ENCODE measurements around the gene FGB.
"Not testable (repeated sequence)": the region's sequence is repeated elsewhere in the genome, so short reads cannot be mapped to it uniquely, and the experiment has no call there.

Gene FGB

DNA sequence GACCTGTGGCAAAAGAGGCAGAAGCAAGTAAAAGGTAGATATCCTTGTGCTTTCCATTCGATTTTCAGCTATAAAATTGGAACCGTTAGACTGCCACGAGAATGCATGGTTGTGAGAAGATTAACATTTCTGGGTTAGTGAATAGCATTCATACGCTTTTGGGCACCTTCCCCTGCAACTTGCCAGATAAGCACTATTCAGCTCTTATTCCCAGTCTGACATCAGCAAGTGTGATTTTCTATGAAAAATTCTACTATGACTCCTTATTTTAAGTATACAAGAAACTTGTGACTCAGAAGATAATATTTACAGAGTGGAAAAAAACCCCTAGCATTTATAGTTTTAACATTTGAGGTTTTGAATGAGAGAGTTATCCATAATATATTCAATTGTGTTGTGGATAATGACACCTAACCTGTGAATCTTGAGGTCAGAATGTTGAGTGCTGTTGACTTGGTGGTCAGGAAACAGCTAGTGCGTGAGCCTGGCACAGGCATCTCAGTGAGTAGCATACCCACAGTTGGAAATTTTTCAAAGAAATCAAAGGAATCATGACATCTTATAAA lies 3.9 kb downstream of the FGB start:
- DNase-seq, result no peak

DNA sequence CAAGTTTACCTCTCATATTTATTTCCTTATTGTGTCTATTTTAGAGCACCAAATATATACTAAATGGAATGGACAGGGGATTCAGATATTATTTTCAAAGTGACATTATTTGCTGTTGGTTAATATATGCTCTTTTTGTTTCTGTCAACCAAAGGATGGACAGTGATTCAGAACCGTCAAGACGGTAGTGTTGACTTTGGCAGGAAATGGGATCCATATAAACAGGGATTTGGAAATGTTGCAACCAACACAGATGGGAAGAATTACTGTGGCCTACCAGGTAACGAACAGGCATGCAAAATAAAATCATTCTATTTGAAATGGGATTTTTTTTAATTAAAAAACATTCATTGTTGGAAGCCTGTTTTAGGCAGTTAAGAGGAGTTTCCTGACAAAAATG lies 6.2 kb downstream of the FGB start:
- no peak for DNase-seq

DNA sequence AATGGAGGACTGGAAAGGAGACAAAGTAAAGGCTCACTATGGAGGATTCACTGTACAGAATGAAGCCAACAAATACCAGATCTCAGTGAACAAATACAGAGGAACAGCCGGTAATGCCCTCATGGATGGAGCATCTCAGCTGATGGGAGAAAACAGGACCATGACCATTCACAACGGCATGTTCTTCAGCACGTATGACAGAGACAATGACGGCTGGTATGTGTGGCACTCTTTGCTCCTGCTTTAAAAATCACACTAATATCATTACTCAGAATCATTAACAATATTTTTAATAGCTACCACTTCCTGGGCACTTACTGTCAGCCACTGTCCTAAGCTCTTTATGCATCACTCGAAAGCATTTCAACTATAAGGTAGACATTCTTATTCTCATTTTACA lies 6.8 kb downstream of the FGB start:
- DNase-seq, result no peak

DNA sequence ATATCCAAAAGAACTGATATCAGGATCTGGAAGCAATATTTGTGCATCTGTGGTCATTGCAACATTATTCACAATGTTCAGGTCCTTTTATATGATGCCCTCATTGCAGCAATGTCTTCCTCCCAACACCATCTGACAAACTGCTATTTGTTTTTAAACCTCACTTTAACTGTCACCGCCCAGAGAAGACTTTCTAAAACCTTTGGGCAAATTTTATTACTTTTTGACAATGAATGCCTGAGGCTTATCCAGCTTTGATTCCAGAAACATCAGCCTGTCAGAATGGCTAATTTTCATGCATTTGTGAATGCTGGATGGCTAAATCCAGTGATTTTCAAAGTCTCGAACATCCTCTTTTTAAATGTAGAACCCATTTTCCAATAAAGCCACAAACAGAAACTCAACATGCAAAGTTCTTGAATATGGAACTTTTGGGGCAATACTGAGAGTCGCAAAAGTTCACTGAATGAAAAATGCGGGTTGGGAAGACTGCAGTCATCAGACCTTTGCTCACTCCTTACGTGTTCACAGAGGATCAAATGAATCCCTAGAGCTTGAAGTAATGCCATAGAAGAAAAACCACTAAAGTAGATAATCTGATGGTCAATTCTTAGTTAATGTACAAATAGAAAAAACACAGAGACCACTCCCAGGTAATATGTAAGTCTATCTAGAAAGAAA lies 10.5 kb downstream of the FGB start:
- DNase-seq, result no peak

DNA sequence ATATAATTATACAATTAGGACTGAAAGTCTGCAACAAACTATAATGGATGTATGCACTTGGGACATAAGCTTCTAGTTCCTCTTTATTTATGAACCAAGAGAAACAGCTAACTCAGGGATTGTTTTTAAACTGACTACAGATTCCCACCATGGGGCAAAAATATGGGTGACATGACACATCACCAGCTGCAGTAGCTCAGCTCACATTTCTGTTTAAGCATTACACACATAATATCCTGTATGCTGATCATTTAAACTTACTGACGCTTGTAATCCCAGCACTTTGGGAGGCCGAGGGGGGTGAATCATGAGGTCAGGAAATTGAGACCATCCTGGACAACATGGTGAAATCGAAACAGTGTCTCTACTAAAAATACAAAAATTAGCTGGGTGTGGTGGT lies 11.5 kb downstream of the FGB start:
- no peak for DNase-seq

DNA sequence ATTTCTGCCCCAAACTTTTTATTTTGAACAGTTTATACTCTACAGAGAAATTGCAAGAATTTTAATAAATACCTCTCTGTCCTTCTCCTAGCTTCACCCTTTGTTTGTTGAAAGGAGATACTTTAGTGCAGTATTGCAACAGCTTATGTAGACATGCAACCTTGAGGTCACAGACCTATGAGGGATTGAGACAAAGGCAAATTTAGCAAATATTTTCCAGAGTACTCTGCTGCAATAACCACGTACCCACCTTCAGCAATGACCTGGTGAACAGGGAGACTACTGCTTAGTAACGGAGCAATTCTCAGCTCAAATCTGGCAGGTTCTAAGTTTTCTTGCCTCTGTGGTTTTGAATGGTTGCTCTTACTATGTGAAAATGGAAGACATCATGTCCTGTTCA lies 14.5 kb downstream of the FGB start:
- DNase-seq, result no peak

DNA sequence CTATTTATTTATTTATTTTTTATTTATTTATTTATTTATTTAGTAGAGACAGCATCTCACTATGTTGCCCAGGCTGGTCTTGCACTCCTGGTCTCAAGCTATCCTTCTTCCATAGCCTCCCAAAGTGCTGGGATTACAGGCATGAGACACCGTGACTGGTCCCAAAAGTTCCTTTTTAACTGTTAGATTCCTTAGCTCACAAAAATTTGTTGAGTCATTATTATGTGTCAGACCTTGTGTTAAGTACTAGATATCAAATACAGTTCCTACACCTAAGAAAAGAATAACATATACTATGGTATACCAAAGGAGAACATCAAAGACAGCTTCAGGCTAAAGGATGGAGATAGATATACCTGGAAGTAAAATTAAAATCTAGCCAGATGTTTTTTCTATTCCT lies 16.1 kb downstream of the FGB start:
- DNase-seq, result no peak

DNA sequence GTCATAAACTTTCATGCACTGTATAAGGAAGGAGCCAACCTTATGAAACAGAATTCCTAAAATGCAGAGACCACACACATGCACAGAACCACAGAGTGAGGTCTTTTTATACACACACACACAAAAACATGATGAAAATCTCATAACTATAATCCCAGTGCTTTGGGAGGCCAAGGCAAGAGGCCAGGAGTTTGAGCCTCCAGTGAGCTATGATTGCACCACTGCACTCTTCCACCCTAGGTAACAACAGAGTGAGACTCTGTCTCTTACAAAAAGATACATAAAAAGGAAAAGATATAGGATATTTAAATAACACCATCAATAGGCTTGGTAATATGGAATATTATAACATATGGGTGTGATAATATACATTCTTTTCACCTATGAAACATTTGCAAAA lies 17.1 kb downstream of the FGB start:
- no peak for DNase-seq

DNA sequence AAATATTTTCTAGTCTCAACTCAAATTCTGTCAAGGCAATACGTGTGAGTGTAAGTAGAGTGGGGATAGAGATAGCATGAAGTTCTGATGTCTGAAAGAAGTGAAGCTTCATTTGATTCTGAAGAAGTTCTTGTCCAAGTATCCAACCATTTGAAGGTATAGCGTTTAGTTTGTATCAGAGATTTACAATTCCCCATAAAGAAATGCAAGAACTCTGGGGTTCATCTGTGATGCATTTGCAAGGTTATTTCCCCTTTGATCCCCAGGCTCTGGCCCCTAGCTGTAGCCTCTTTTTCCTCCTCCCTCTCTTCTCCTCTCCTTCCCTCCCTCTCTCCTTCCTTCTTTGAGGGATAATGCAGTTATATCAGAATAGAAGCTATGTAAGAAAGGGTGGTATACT lies 19.9 kb downstream of the FGB start:
- DNase-seq, result no peak

DNA sequence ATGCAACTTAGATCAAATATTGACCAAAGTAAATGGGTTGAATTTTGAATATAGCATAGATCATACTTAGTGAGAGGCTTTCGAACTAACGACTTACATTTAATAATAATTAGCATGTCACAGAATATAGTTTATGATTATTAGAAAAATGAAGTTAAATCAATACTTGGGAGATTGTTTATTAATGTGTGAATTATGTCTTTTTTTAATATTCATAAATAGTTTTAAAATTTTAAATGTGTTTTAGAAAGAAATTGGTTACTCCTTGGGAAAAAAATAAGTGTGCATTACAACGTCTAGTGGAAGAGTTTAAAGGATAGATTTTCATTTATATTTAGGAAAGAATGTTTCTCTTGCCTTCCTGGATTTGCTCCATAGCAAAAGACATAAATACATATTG lies 20.4 kb downstream of the FGB start:
- DNase-seq, result no peak

DNA sequence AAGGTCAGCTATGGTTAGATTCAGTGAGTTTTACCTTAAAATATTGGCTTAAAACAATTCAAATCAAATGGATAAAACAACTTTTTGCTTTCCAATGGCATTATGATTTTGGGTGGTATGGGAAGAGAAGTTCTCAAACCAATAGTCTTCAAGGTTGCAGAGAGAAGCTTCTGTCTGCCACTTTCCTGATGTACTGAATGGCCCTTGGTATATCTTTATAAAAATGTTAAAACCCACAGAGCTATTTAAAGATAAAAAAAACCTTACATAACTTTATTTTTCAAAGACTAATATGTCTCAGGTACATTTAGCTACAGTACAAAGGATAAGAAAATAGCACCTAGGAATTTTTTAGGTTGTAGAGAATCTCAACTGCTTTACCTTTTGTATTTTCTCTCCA lies 20.9 kb downstream of the FGB start:
- no peak for DNase-seq

DNA sequence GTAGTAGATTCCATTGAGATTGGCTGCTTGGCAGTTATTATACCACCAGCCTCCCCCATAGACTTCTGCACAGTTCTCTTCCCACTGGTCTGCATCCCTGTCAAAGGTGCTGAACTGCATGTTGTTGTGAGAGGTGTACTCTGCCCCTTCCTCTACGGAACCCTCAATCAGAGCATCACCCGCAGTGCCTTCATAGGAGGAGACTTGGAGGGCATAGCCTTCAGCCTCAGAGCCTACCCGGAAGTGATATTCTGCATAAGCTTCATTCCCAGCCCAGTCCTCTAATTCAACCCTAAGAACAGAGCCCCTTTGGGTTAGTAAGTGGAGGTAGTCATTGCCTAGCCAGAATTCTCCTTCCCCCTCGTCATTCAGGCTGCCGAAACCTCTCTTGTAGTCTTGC lies 21.4 kb downstream of the FGB start:
- DNase-seq, result no peak

DNA sequence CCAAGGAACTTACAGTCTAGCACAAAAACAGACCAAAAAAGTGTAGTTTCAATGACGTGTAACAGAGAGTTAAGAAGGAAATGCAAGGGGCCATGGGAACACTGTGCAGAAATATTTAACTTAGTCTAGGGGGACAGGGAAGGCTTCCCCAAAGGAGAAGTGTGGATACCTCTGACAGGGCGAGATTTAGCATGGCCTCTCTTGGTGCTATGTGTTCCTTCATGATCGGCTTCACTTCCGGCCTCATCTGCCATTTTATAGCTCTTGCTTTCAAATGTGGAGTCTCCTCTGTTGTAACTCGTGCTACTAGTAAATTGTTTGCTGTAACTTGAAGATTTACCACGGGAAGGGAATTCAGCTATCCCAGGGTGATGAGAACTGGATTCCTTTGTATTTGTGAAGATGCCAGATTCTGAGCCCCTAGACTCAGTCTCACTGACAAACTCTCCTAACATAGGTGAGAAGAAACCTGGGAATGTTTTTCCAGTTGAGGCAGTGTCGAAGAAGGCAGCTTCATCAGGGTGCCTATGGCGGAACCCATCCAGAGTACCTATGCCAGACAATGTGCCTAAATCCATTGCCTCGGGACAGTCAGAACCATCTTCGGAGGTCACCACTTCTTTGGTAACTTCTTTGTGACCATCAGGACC lies 22.7 kb downstream of the FGB start:
- DNase-seq, result no peak

DNA sequence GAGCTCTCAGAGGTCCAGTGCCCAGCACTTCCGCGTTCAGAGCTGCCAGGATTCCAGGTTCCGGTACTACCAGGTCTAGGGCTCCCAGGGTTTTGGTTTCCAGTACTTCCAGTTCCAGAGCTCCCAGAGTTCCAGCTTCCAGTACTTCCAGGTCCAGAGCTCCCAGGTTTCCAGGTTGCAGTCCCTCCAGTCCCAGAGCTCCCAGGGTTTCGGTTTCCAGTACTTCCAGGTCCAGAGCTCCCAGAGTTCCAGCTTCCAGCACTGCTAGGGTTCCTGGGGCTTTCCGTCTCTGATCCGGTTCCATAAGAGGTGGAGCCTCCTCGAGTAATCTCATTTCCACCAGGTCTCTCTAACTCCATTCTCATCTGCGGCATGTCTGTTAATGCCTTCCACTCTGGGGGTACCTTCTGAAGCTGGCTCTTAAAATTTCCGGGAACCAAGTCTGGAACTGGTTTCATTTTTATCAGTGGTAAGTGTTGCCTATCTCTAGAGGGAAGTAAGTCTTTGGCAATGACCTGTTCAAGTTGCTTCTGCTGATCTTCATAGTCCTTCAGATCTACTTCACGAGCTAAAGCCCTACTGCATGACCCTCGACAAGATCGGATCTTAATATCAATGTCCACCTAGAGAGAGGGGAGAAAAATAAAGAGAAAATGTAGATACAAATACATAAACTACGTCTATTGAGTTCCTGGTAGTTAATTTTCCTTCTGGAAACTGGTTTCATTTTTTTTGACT lies 23.7 kb downstream of the FGB start:
- no peak for DNase-seq

DNA sequence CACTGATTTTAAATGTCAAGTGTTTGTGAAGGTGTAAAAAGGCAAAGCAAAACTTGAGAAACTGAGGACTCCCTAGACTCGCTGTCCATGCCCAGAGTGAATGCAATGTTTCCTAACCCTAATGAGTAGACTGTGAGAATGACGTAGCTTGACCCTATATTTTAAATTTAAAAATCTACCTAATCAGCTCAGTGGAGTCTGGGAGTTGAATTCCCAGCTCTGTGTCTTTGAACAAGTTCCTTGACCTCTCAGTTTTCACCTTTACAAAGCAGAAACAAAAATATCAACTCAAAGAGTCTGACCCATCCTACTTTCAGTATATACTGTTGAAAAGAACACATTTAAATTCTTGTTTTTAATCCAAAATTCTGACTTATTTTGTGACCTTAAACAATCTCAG lies 25.4 kb downstream of the FGB start:
- DNase-seq, result no peak

DNA sequence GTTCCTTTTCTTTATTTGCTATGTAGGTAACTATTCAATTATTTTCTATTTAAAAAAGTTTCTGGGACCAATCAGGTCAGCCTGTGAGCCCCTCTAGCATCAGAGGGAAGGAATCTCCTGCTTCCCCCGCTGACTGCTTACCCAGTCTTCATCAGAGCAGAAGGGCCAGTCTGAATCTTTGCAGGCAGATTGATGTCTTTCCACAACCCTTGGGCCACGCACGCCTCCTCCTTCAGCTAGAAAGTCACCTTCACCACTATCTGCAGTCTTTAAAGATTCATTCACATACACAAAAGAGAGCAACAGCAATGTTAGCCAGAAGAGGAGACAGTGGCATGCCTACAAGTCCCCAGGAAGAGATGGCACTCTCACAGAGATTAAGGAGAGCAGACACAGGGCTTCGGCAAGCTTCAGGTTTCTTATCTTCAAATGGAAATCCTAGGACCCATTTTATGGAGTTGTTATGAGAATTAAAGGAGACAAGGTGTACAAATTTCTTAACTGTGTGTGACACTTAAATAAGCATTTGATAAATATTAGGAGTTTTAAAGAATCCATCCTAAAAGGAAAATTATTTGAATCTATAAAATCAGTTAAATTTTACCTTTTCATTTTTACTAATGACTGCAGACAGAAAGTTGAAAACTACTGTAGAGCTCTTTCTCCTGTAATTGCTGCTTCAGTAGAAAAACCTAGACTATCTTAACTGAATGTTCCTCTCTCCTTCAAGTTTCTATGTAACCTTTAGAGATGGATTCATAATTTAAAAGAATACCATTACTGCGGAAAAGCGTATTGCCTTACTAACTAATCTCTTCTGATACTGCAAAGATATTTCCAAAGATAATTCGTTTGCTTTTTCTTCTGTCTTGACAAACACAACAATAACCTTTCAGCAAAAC lies 26.7 kb downstream of the FGB start:
- DNase-seq, result no peak

DNA sequence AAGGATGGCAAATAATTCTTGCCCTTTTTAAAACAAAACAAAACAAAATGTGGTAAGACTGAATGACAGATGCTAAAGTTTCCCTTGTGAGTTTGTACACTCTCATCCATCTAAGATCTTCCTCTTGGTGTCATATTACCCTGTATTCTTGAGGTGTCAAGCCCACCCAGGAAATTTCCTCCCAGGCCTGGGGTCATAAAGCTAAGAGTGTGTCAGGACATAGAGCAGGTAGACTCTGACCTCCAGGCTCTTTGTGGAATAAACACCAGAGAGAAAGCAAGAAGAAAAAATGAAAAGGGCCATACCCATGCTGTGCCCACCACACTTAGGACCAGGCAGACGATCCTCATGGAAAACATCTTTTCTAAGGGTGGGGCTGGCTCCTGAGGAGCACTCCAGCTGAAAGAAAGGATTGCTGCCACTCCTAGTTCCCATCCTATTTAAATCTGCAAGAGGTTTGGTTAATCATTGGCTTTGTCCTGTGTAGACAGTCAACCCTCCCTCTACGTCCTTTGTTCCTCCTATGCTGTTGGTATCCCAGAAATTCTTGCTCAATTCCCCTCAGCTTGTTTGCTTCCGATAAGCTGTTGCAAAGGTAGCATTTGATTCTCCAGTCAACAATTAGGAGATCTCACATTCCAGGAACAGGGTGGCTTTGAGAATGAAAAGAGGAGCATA lies 27.7 kb downstream of the FGB start, which contains the start of gene FGA:
FGA (minus strand) TSS at position 414 of the 678 bp plus-strand sequence; CDS start at position 359, 55 bp downstream.
- no peak for DNase-seq

DNA sequence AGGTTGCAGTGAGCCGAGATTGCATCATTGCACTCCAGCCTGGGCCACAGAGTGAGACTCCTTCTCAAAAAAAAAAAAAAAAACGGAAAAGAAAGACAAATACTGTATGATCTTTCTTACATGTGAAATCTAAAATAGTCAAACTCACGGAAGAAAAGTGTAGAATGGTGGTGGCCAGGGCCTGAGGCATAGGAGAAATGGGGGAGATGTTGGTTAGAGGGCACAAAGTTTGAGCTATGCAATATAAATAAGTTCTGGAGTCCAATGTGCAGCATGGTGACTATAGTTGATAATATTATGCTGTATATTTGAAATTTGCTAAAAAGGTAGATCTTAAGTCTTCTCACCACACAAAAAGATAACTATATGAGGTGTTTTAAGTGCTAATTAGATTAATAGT lies 29.1 kb downstream of the FGB start:
- DNase-seq, result no peak

DNA sequence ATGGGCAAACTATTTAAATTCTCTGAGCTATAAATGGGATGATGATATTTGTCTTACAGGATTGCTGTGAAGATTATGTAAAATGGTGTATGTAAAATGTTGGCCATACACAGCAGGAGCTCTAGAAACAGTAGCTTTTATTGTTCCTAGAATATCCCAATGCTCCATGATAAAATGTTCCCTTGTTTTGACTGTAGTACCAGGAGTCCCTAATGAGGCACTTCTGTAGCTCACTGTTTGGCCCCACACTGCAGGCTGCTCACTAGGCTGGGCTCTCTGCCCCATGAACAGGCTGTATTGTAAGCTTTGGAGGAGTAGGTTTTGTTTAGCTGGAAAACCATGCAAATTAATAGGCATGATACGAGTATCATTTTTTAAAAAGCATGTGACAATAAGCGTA lies 31.1 kb downstream of the FGB start:
- DNase-seq, result no peak

DNA sequence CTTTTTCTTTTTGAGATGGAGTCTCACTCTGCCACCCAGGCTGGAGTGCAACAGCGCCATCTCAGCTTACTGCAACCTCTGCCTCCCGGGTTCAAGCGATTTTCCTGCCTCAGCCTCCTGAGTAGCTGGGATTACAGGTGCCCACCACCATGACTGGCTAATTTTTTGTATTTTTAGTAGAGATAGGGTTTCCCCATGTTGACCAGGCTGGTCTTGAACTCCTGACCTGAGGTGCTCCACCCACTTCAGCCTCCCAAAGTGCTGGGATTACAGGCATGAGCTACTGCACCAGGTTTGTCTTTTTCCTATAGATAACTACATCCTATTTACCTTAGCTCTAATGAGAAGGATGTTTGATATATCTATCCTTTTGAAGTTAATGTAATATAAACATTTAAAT lies 31.5 kb downstream of the FGB start:
- DNase-seq, result not testable (repeated sequence)

DNA sequence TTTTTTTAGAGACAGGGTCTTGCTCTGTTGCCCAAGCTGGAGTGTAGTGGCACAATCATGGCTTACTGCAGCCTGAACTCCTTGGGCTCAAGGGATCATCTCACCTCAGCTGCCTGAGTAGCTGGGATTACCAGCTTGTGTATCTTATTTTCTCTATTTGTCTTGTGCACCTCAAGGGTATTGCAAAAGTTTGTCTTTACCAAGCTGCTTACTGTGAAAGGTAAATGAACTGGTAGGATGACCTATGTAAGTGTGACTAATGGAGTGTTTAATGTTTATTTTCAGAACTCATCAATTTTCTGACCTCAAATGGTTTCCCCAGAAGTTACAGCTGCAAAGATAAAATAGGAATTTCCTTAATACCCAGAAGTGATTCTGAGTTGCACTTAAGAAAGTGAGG lies 33.0 kb downstream of the FGB start:
- DNase-seq, result no peak

DNA sequence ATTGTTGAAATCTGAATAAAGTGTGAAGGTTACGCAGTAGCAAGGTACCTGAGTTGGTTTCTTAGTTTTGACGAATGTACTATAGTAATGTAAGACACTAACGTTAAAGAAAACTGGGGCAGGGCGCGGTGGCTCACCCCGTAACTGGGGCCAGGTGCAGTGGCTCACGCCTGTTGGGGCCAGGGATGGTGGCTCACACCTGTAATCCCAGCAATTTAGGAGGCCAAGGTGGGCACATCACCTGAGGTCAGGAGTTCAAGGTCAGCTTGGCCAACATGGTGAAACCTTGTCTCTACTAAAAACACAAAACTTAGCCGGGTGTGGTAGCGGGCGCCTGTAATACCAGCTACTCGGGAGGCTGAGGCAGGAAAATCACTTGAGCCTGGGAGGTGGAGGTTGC lies 34.5 kb downstream of the FGB start:
- not testable (repeated sequence) for DNase-seq

Measured in NCI-H1436 treated with DMSO at 0.1 percent for 48 hours (cell line).